OCI-LY7 (cell line): Measurements from ENCODE around the gene LRP1B. TPM values are rescaled to one million over a fixed set of nuclear protein-coding genes. Genes with fewer than 3 reads are reported as not detected.

Source experiments
- BruUV-seq: library from RNA; stranded (reverse); fragments of 400-500 nt; replicated peaks from 2 replicates; lab custom pipeline; 2021; lab: Mats Ljungman, UMichigan
- CTCF ChIA-PET: fragments of 300-600 bp; sonication (Branson Sonifier 250); formaldehyde crosslinking; loops from one replicate; lab custom pipeline; 2022; ENCODE audit warnings: antibody characterized with exemption; ENCODE audit not compliant: unreplicated experiment; lab: Charles Lee
- POLR2A ChIA-PET: fragments of 300-600 bp; sonication (Branson Sonifier 250); formaldehyde crosslinking; loops from one replicate; lab custom pipeline; 2022; ENCODE audit warnings: antibody characterized with exemption; lab: Charles Lee
- DNase-seq: peaks from one replicate; pipeline ENCODE4 v3.0.0-alpha.2; 2015; ENCODE audit warnings: low spot score
- H2AFZ ChIP-seq: fragments of 200-600 bp; sonication (generic), shearing (Covaris generic); 2 replicates; pipeline ENCODE4 v1.6.1; 2014; ENCODE audit warnings: mild to moderate bottlenecking, antibody characterized with exemption, low read length, moderate library complexity
- H3K27ac ChIP-seq: fragments of 200-600 bp; sonication (generic); 2 replicates; pipeline ENCODE4 v1.5.1; 2014; ENCODE audit warnings: mixed run types, low read depth, mild to moderate bottlenecking, moderate library complexity, low read length, inconsistent platforms; ENCODE audit not compliant: poor library complexity, severe bottlenecking
- H3K36me3 ChIP-seq: fragments of 200-600 bp; sonication (generic); 2 replicates; pipeline ENCODE4 v1.6.1; 2014; ENCODE audit warnings: mild to moderate bottlenecking, antibody characterized with exemption, low read length, moderate library complexity, mixed read lengths; ENCODE audit not compliant: insufficient read depth
- H3K4me1 ChIP-seq: fragments of 200-600 bp; sonication (generic); 2 replicates; pipeline ENCODE4 v1.5.1; 2014; ENCODE audit warnings: mild to moderate bottlenecking, low read length; ENCODE audit not compliant: insufficient read depth, poor library complexity, severe bottlenecking
- H3K4me2 ChIP-seq: fragments of 200-600 bp; sonication (generic); 2 replicates; pipeline ENCODE4 v1.6.1; 2014; ENCODE audit warnings: mild to moderate bottlenecking, low read length
- H3K4me3 ChIP-seq: fragments of 200-600 bp; sonication (generic); 2 replicates; pipeline ENCODE4 v1.5.1; 2014; ENCODE audit warnings: mild to moderate bottlenecking, low read depth, low read length; ENCODE audit not compliant: poor library complexity, severe bottlenecking
- H3K79me2 ChIP-seq: fragments of 200-600 bp; sonication (generic); 2 replicates; pipeline ENCODE4 v1.6.1; 2016; ENCODE audit warnings: low read depth, mild to moderate bottlenecking, low read length, moderate library complexity, mixed read lengths; ENCODE audit not compliant: insufficient read depth
- H3K9me2 ChIP-seq: fragments of 200-600 bp; sonication (generic); 2 replicates; pipeline ENCODE4 v1.6.1; 2016; ENCODE audit warnings: mild to moderate bottlenecking, low read length, mixed read lengths; ENCODE audit not compliant: insufficient read depth
- H3K9me3 ChIP-seq: fragments of 200-600 bp; sonication (generic); 2 replicates; pipeline ENCODE4 v1.6.1; 2014; ENCODE audit warnings: mild to moderate bottlenecking, mixed run types, low read length, mixed read lengths
- H4K20me1 ChIP-seq: fragments of 200-600 bp; sonication (generic); 2 replicates; pipeline ENCODE4 v1.6.1; 2014; ENCODE audit warnings: mild to moderate bottlenecking, antibody characterized with exemption, low read length, moderate library complexity, mixed read lengths; ENCODE audit not compliant: insufficient read depth
- EZH2phosphoT487 ChIP-seq: fragments of 200-600 bp; sonication (generic); IDR thresholded peaks from 2 replicates; pipeline ENCODE4 v1.6.1; 2018; ENCODE audit warnings: low read depth, borderline replicate concordance, mild to moderate bottlenecking, mixed run types, antibody characterized with exemption, low read length, moderate library complexity, mixed read lengths
- intact Hi-C: fragments of 100-400 bp; cut with micrococcal nuclease; formaldehyde crosslinking; loops from one replicate; pipeline ENCODE4 v1.10.0; 2022; ENCODE audit not compliant: unreplicated experiment
- total RNA-seq, 2 experiments: library from RNA; depleted of rRNA in 1 of 2; stranded (reverse); fragments of >200 nt in 1 of 2; shearing (Covaris generic) in 1 of 2; gene quantifications; 2 replicates each; pipeline ENCODE4 v1.2.3, GENCODE V29; 2014 to 2022
- TF ChIP-seq, protein P1 (sequence below): fragments of 200-600 bp; sonication (generic); conservative IDR thresholded peaks from 2 replicates; pipeline ENCODE4 v1.5.1; 2014; ENCODE audit warnings: mild to moderate bottlenecking, antibody characterized with exemption, low read length, moderate library complexity, mixed read lengths

Gene LRP1B
- total RNA-seq, 2 experiments from 2014 or later = not detected

DNA sequence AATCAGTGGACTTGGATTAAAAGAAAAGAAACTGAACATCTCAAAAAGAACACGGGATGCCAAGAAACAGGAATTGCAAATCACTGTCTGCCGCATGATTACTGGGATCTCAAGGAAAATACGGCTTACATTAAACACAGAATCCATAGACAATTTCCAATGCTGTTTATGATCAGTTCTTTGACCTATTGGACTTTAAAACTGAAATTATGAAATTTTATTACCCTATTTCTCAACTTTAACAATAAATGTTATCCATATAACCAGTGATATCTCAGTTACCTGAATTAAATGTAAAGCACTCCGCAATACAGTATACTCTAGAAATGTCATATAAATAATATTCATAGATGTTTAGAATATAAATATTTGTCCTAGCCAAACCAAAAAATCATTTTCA lies 1793.8 kb downstream of the LRP1B start:
- intact Hi-C loops = no loop called here
- H3K9me2 ChIP-seq = no peaks in the 10 kb centered on the region
- H3K36me3 ChIP-seq = no peaks in the 10 kb centered on the region
- no peaks in the 10 kb centered on the region for H4K20me1 ChIP-seq
- H3K4me1 ChIP-seq = no peaks in the 10 kb centered on the region
- H3K79me2 ChIP-seq = no peaks in the 10 kb centered on the region
- ChIA-PET POLR2A (no interaction called here), CTCF (no interaction called here)
- BruUV-seq = no TSS peak
- no peak overlapping the region for H3K4me2 ChIP-seq
- no peak overlapping the region for H2AFZ ChIP-seq
- DNase-seq = no peak
- no peaks in the 10 kb centered on the region for H3K9me3 ChIP-seq
- no peak overlapping the region for H3K27ac ChIP-seq
- TF ChIP-seq EZH2phosphoT487 = no peak
- TF ChIP-seq, protein P1, sequence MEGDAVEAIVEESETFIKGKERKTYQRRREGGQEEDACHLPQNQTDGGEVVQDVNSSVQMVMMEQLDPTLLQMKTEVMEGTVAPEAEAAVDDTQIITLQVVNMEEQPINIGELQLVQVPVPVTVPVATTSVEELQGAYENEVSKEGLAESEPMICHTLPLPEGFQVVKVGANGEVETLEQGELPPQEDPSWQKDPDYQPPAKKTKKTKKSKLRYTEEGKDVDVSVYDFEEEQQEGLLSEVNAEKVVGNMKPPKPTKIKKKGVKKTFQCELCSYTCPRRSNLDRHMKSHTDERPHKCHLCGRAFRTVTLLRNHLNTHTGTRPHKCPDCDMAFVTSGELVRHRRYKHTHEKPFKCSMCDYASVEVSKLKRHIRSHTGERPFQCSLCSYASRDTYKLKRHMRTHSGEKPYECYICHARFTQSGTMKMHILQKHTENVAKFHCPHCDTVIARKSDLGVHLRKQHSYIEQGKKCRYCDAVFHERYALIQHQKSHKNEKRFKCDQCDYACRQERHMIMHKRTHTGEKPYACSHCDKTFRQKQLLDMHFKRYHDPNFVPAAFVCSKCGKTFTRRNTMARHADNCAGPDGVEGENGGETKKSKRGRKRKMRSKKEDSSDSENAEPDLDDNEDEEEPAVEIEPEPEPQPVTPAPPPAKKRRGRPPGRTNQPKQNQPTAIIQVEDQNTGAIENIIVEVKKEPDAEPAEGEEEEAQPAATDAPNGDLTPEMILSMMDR = no peak
- H3K4me3 ChIP-seq = no peak overlapping the region

GRCh38 chr2:140316345-140316744 lies 1814.5 kb downstream of the LRP1B start:
- Histone ChIP-seq H3K36me3 (no peaks in the 10 kb centered on the region), H3K4me3 (no peak overlapping the region), H3K9me3 (no peaks in the 10 kb centered on the region), H3K9me2 (no peaks in the 10 kb centered on the region), H3K4me2 (no peak overlapping the region), H2AFZ (no peak overlapping the region), H3K4me1 (no peaks in the 10 kb centered on the region), H3K79me2 (no peaks in the 10 kb centered on the region), H3K27ac (no peak overlapping the region), H4K20me1 (no peaks in the 10 kb centered on the region)
- ChIA-PET POLR2A (no interaction called here), CTCF (no interaction called here)
- intact Hi-C loops = no loop called here
- TF ChIP-seq EZH2phosphoT487 = no peak
- TF ChIP-seq, protein P1 = no peak
- BruUV-seq = no TSS peak
- DNase-seq = no peak

DNA sequence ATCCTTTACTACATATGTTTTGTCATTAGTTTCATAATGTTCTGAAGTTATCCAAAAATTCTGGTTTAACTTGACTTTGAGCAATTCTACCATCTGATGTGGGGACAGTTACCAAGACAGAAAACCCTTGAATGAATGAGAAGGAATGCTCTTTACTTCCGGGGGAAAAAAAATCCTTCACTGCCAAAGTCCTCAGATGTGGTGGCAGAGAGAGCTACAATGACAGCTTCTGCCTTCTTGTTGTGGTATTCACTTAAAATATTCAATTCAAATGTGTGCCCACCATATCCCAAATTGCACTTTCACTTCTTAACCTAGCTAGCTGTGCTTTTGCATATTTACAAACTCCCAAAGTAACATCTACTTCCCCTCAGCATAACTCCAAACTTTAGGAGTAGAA lies 1818.9 kb downstream of the LRP1B start:
- Histone ChIP-seq H3K36me3 (no peaks in the 10 kb centered on the region), H3K27ac (no peak overlapping the region), H3K4me3 (no peak overlapping the region), H4K20me1 (no peaks in the 10 kb centered on the region), H3K79me2 (no peaks in the 10 kb centered on the region), H2AFZ (no peak overlapping the region), H3K4me1 (no peaks in the 10 kb centered on the region), H3K4me2 (no peak overlapping the region), H3K9me3 (no peaks in the 10 kb centered on the region), H3K9me2 (no peaks in the 10 kb centered on the region)
- ChIA-PET POLR2A (no interaction called here), CTCF (no interaction called here)
- intact Hi-C loops = no loop called here
- BruUV-seq = no TSS peak
- DNase-seq = no peak
- TF ChIP-seq, protein P1 = no peak
- no peak for TF ChIP-seq EZH2phosphoT487
